HG02870 (cell line): ENCODE measurements around the gene ABHD2.

ENCODE experiments used
- ATAC-seq: cut with Tn5 transposase; IDR thresholded peaks from one replicate; pipeline ENCODE4 v1.9.1; 2021; ENCODE audit warnings: mild to moderate bottlenecking, moderate library complexity; ENCODE audit not compliant: unreplicated experiment

ABHD2 gene

DNA sequence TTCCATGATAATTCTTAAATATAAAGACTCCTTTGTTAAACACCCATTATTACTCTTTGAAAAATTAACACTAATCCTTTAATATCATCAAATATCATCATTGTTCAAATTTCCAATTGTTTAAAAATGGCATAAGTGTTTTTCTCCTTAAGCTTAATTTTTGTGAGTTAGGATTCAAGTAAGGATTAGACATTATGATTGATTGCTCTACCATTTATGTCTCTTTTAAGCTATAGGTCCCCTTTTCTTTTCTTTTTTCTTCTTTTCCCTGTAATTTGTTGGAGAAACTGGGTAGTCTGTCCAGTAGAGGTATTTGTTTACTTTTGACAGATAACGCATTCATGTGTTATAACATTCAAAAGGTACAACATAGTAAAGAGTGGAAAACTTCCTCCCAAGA, 9.1 kb downstream of the ABHD2 start:
- no peak for ATAC-seq

- ATAC-seq, result no peak
Measured at GRCh38 chr15:89098281-89098680, 10.0 kb downstream of the ABHD2 start.

GRCh38 chr15:89099968-89100367, 11.7 kb downstream of the ABHD2 start:
- ATAC-seq, result no peak

DNA sequence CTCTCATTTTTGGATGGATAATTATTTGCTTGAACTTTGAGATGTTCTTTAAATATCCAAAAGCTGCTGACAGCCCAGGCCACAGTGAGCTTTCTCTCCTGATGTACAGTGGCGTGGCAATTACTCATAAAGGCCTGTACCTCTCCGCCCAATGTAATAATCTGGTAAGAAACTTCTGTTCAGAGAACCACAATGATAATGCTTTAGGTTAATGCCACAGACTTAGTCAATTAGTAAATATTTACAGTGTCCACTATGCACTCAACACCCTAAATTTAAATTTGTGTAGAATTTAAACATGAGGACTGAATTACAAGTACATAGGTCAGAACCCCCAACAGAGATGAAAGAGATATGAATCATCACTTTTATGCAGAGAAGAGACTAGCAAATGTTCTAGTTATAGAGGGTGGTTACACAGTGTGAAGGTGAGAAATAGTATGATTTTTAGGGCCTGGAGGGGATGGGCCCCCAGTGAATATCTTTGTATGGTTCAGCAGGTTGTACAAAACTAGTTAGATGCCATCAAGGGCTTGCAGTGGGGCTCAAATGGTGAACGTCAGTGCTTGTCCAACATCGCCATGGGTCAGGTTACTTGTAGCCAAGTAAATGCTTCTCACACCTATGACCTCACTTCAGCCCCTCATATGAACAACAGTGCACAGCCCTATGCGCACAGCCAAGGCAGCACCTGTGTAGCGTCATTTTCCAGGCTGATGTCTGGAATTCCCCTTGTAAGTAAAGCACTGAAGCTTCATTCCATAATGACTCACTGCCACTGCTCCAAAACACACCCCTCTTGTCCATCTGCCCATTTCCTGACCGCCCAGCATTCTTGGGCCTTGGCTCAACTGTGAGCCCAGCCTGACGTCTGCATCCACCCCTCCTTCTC, 13.3 kb downstream of the ABHD2 start:
- ATAC-seq, result no peak

- ATAC-seq, result no peak
Measured at GRCh38 chr15:89103481-89104171, 15.4 kb downstream of the ABHD2 start.

- ATAC-seq, result no peak
Measured at GRCh38 chr15:89104172-89104564, 15.9 kb downstream of the ABHD2 start.

DNA sequence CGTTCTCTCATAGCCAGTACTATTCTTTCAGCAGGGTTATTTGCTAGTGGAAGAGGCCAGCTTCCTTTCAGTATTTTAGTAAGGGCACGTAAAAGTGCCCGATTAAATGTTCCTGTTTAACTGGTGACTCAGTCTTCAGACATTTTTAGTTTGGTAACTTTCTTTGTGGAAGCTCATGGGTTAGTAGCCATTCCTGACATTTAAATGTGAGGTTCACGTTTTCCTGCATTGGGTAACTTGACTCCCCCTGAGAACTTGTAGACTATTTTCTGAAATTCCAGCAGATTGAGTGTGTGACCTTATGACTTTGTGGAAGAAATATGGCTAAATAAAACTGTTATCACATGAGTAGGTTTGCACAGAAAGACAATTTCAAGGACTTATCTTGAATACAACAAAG, 16.9 kb downstream of the ABHD2 start:
- ATAC-seq, result no peak

DNA sequence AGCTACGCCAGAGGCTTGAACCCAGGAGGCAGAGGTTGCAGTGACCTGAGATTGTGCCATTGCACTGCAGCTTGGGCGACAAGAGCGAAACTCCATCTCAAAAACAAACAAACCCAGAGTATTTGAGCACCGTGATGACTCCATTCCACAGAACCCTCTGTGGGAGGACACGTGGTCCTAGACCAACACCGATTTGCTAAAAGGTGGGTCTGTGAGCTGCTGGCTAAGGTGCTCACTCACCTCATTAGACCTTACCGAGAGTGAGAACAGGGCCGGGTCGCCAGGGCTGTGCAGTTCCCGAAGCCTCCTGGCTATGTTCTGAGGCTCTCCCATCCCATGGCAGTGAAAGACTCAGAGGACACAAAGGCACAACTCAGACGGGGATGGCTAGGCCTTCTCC, 17.9 kb downstream of the ABHD2 start:
- ATAC-seq, result no peak

GRCh38 chr15:89107984-89108383, 19.7 kb downstream of the ABHD2 start:
- ATAC-seq, result no peak

- ATAC-seq, result no peak
Measured at GRCh38 chr15:89108835-89109234, 20.6 kb downstream of the ABHD2 start.

GRCh38 chr15:89109238-89109637, 21.0 kb downstream of the ABHD2 start:
- ATAC-seq, result no peak

GRCh38 chr15:89110060-89110459, 21.8 kb downstream of the ABHD2 start:
- no peak for ATAC-seq

DNA sequence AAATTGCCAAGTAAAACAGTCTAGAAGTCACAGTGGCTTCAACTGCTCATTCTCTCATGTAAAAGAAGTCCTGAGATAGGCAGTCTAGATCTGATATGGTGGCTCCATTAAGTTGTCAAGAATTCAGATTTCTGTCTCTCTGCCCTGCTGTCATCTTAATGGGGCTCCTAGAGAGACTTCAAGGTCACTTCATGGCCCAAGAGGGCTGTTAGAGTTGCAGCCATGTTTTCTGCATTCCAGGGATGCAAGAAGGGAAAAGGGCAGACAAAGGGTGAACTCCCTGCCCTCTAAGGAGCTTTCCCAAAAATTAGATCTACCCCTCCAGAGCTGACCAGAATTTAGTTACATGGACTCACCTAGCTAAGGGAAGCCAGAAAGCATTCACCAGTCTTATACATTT, 23.1 kb downstream of the ABHD2 start:
- no peak for ATAC-seq

- peak; percentile 5 for ATAC-seq
Measured at GRCh38 chr15:89111961-89112340, 23.7 kb downstream of the ABHD2 start.

GRCh38 chr15:89112341-89112971, 24.2 kb downstream of the ABHD2 start:
- peak; percentile 92 for ATAC-seq

DNA sequence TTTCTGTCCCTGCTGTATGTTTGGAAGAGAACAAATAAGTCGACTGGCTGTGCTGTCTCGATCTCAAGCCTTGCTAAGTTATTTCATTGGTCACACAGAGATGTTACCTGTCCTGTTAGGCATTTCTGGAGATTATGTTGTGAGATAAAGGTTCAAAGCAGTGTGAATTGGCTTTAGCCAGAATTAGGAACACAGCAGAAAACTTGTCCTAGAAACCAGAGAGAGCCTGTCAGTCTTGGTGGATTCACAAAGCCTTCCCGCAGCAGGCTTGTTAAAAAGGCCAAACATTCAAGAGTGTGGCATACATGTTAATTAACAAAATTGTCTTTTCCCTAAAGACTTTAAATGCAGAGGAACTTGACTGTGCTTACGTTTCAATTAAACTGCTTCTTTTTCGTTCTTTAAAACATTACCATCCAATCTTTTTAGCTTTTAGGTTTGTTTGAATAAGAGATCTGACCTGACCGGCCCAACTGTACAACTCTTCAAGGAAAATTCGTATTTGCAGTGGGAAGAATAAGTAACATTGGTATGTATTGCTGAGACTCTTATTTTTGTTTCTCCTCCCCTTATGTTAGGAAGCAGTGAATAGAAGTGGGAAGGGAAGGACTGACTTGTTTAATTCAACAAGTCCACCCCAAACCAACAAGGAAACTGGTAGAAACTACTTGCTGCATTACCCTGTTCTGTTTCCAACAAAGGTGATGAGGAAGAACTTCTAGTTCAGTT, 25.2 kb downstream of the ABHD2 start:
- no peak for ATAC-seq

DNA sequence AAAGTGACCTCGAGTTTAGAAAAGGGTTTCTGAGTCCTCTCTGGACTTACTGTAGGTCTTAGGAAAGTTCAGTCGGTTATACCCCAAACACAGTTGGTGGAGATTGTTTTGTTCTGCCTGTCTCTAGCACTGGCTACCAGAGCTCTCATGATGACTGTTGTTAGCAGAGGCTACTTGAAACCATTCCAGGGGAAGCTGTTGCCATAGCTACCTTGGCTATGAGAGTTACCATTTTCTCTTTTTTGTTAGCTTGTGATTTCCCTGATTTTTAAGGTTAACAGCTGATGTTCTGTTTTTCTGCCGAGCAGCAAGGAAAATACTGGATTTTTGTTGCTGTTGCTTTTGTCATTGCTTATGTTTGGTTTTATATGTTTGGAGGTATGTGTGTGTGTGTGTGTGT, 26.7 kb downstream of the ABHD2 start:
- ATAC-seq, result no peak

DNA sequence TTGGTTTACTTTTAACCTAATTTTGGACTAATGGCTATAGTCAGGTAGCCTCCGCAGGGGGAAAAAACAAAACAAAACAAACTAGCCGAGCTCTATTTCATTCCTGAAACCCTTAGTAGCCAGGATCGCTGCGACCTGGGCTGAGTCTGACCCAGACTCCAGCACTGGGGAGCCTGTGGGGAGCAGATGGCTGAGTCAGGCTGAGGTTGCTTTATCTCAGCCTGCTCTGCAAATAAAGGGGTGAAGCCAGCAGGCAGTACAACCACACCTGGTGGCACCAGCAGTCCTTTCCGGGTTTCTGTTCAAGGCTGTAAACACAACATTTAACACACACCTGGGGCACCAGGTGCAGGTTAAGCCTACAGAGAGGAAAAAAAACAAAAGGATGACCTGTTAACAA, 27.3 kb downstream of the ABHD2 start:
- ATAC-seq, result no peak

GRCh38 chr15:89116404-89116803, 28.1 kb downstream of the ABHD2 start:
- no peak for ATAC-seq

GRCh38 chr15:89117790-89118189, 29.5 kb downstream of the ABHD2 start:
- ATAC-seq, result no peak

GRCh38 chr15:89118481-89118989, 30.3 kb downstream of the ABHD2 start:
- ATAC-seq, result no peak
